T-cell (primary cell): Measurements from ENCODE around the gene RAB1B. TPM values are rescaled to one million over a fixed set of nuclear protein-coding genes. Genes with fewer than 3 reads are reported as not detected.
"Not testable (repeated sequence)": the region's sequence is repeated elsewhere in the genome, so short reads cannot be mapped to it uniquely, and the experiment has no call there.

Experiments
- ATAC-seq, 4 experiments: fragments of 200-7000 bp in 3 of 4; fragments of 150-1000 bp in 1 of 4; cut with Tn5 transposase; replicated peaks in 1 of 4; 1 replicate in 3 of 4; 2 replicates in 1 of 4; pipeline ENCODE4 v1.10.0; 2021; ENCODE audit warnings: moderate library complexity in 3 of 4, mild to moderate bottlenecking in 2 of 4, moderate number of reproducible peaks in 1 of 4
- CTCF ChIA-PET, 2 donors: fragments of 300-600 bp; sonication (Branson Sonifier 250); formaldehyde crosslinking; loops; one replicate each; lab custom pipeline; 2022; ENCODE audit warnings: antibody characterized with exemption in 2 of 2; lab: Charles Lee
- POLR2A ChIA-PET, 2 donors: fragments of 300-600 bp; sonication (Branson Sonifier 250); formaldehyde crosslinking; loops; one replicate each; lab custom pipeline; 2022; ENCODE audit warnings: antibody characterized with exemption in 2 of 2; lab: Charles Lee
- DNase-seq, 35 experiments: peaks; one replicate each; pipeline versions ENCODE4 v3.0.0 to v3.0.0-alpha.2; 2013 to 2023
- H3K27ac ChIP-seq: one replicate; pipeline ENCODE4 v1.5.1; 2013; ENCODE audit warnings: low read length
- H3K27me3 ChIP-seq, 2 experiments: replicated peaks in 1 of 2; 1 replicate in 1 of 2; 2 replicates in 1 of 2; pipeline versions ENCODE4 v1.6.1 to v1.7.0; 2013; ENCODE audit warnings: low read length in 1 of 2, mixed read lengths in 1 of 2; ENCODE audit not compliant: control insufficient read depth in 2 of 2, insufficient read depth in 2 of 2; ENCODE audit errors: extremely low read depth in 1 of 2
- H3K36me3 ChIP-seq, 2 donors: 1 replicate in 1 of 2; 2 replicates in 1 of 2; pipeline versions ENCODE4 v1.6.1 to v1.7.0; 2013; ENCODE audit warnings: low read length in 1 of 2; ENCODE audit not compliant: control insufficient read depth in 2 of 2, insufficient read depth in 1 of 2; ENCODE audit errors: extremely low read depth in 1 of 2
- H3K4me1 ChIP-seq, 2 experiments: 1 replicate in 1 of 2; 2 replicates in 1 of 2; pipeline versions ENCODE4 v1.6.1 to v1.7.0; 2013; ENCODE audit warnings: low read length in 2 of 2, mixed read lengths in 1 of 2; ENCODE audit not compliant: insufficient read depth in 2 of 2, control insufficient read depth in 1 of 2; ENCODE audit errors: extremely low read depth in 1 of 2
- H3K4me3 ChIP-seq, 2 donors: 1 replicate in 1 of 2; 2 replicates in 1 of 2; pipeline versions ENCODE4 v1.5.1 to v1.7.0; 2013; ENCODE audit warnings: mild to moderate bottlenecking in 2 of 2, low read length in 1 of 2, moderate library complexity in 1 of 2; ENCODE audit not compliant: control insufficient read depth in 1 of 2; ENCODE audit errors: extremely low read depth in 1 of 2
- H3K9me3 ChIP-seq: 2 replicates; pipeline ENCODE4 v1.7.0; 2013
- H3K27ac Mint-ChIP-seq, 2 donors: one replicate each; pipeline ENCODE4 v1.8.0; 2020 to 2021; ENCODE audit warnings: mild to moderate bottlenecking in 2 of 2, mixed read lengths in 2 of 2
- H3K27me3 Mint-ChIP-seq, 2 donors: one replicate each; pipeline ENCODE4 v1.8.0; 2021 to 2022; ENCODE audit warnings: mixed read lengths in 2 of 2
- H3K36me3 Mint-ChIP-seq: one replicate; pipeline ENCODE4 v1.8.0; 2021; ENCODE audit warnings: mixed read lengths
- H3K4me1 Mint-ChIP-seq, 3 donors: one replicate each; pipeline ENCODE4 v1.8.0; 2020 to 2022; ENCODE audit warnings: mixed read lengths in 3 of 3, mild to moderate bottlenecking in 1 of 3
- H3K4me3 Mint-ChIP-seq, 3 donors: one replicate each; pipeline ENCODE4 v1.8.0; 2020 to 2022; ENCODE audit warnings: mild to moderate bottlenecking in 3 of 3, mixed read lengths in 3 of 3, moderate library complexity in 3 of 3
- H3K9me3 Mint-ChIP-seq, 3 donors: one replicate each; pipeline ENCODE4 v1.8.0; 2020 to 2022; ENCODE audit warnings: mixed read lengths in 3 of 3
- WGBS: methylation state at CpG from one replicate; pipeline ENCODE4 v1.1.5; 2013; ENCODE audit warnings: missing lambda C conversion rate; ENCODE audit not compliant: insufficient coverage; 5-methylcytosine and 5-hydroxymethylcytosine counted together
- total RNA-seq, 35 experiments: library from RNA in 6 of 35; stranded (reverse) in 6 of 35; fragments of 120-200 nt in 1 of 35; gene quantifications; one replicate each; pipeline versions ENCODE4 v1.2.1 to v1.2.4 and lab custom pipeline; 2013 to 2026

The RAB1B gene
- total RNA-seq, 5 donors from 2014 or later (not counting 1 experiment from before 2014, with no cell fraction given) = 60.7 to 98.8 (median 95.2) TPM

GRCh38 chr11:66274219-66274618 lies 5.8 kb downstream of the RAB1B start:
- H3K27ac Mint-ChIP-seq = no peak overlapping the region
- no peaks in the 10 kb centered on the region for H3K27me3 Mint-ChIP-seq
- H3K36me3 ChIP-seq = peaks cover 27 to 44% of the 10 kb centered on the region in 2 donors
- no peak for ATAC-seq
- 85% methylated on average over 1 of the region's 1 CpG for WGBS
- POLR2A ChIA-PET = no interaction called here
- H3K4me1 Mint-ChIP-seq = peaks cover 39 to 52% (median 43%) of the 10 kb centered on the region in 3 donors
- CTCF ChIA-PET = no interaction called here
- peaks cover 0 to 5% of the 10 kb centered on the region in 2 experiments for H3K27me3 ChIP-seq
- no peak overlapping the region for H3K4me3 ChIP-seq
- no peaks in the 10 kb centered on the region for H3K9me3 Mint-ChIP-seq
- no peak overlapping the region for H3K4me3 Mint-ChIP-seq
- DNase-seq = no peak
- peaks cover 42% of the 10 kb centered on the region for H3K36me3 Mint-ChIP-seq
- no peak overlapping the region for H3K27ac ChIP-seq
- peaks cover 6 to 69% of the 10 kb centered on the region in 2 experiments for H3K4me1 ChIP-seq
- H3K9me3 ChIP-seq = no peaks in the 10 kb centered on the region

GRCh38 chr11:66275396-66275795 lies 7.0 kb downstream of the RAB1B start:
- H3K27me3 Mint-ChIP-seq = no peaks in the 10 kb centered on the region
- CTCF ChIA-PET = no interaction called here
- peaks cover 27 to 44% of the 10 kb centered on the region in 2 donors for H3K36me3 ChIP-seq

GRCh38 chr11:66275984-66276612 lies 7.7 kb downstream of the RAB1B start:
- peaks cover 27 to 41% of the 10 kb centered on the region in 2 donors for H3K36me3 ChIP-seq
- H3K4me3 ChIP-seq = no peak overlapping the region
- no peaks in the 10 kb centered on the region for H3K9me3 ChIP-seq
- Mint-ChIP-seq H3K9me3 (no peaks in the 10 kb centered on the region), H3K27me3 (no peaks in the 10 kb centered on the region), H3K4me1 (peaks cover 30 to 44% (median 32%) of the 10 kb centered on the region in 3 donors), H3K27ac (no peak overlapping the region), H3K4me3 (no peak overlapping the region), H3K36me3 (peaks cover 38% of the 10 kb centered on the region)
- H3K4me1 ChIP-seq = peaks cover 0 to 56% of the 10 kb centered on the region in 2 experiments
- DNase-seq (no peak), ATAC-seq (no peak)
- no peak overlapping the region for H3K27ac ChIP-seq
- ChIA-PET POLR2A (no interaction called here), CTCF (no interaction called here)
- 94% methylated on average over 8 of the region's 14 CpGs for WGBS
- H3K27me3 ChIP-seq = peaks cover 0 to 12% of the 10 kb centered on the region in 2 experiments

More at GRCh38 chr11:66275396-66275795, 7.0 kb downstream of the RAB1B start:
- 76% methylated on average over 7 of the region's 8 CpGs for WGBS
- H3K4me1 Mint-ChIP-seq = peaks cover 33 to 46% (median 35%) of the 10 kb centered on the region in 3 donors
- Histone ChIP-seq H3K27ac (no peak overlapping the region), H3K27me3 (peaks cover 0 to 12% of the 10 kb centered on the region in 2 experiments), H3K4me1 (peaks cover 0 to 62% of the 10 kb centered on the region in 2 experiments), H3K4me3 (no peak overlapping the region), H3K9me3 (no peaks in the 10 kb centered on the region)
- H3K36me3 Mint-ChIP-seq = peaks cover 42% of the 10 kb centered on the region
- ATAC-seq (no peak), DNase-seq (no peak)
- H3K27ac Mint-ChIP-seq = peak overlapping the region in 1 of 2 donors; percentile 60
- POLR2A ChIA-PET = no interaction called here
- H3K9me3 Mint-ChIP-seq = no peaks in the 10 kb centered on the region
- no peak overlapping the region for H3K4me3 Mint-ChIP-seq

- Histone ChIP-seq H3K36me3 (peaks cover 24 to 40% of the 10 kb centered on the region in 2 donors), H3K4me1 (peaks cover 0 to 56% of the 10 kb centered on the region in 2 experiments), H3K27me3 (peaks cover 0 to 12% of the 10 kb centered on the region in 2 experiments)
- H3K27me3 Mint-ChIP-seq, DNase-seq, H3K9me3 Mint-ChIP-seq, H3K27ac ChIP-seq, H3K9me3 ChIP-seq, ATAC-seq, CTCF ChIA-PET, POLR2A ChIA-PET, H3K4me3 ChIP-seq: not testable (repeated sequence)
- H3K36me3 Mint-ChIP-seq = peaks cover 37% of the 10 kb centered on the region
- WGBS = 93% methylated on average over 6 of the region's 13 CpGs
- peak overlapping the region in 1 of 3 donors; percentile 19 for H3K4me3 Mint-ChIP-seq
- H3K27ac Mint-ChIP-seq = peak overlapping the region in 1 of 2 donors; percentile 66
- peaks cover 36 to 48% (median 36%) of the 10 kb centered on the region in 3 donors for H3K4me1 Mint-ChIP-seq
Observed at GRCh38 chr11:66276619-66277018, 8.2 kb downstream of the RAB1B start.

GRCh38 chr11:66277064-66277463 lies 8.6 kb downstream of the RAB1B start:
- 92% methylated on average over 2 of the region's 4 CpGs for WGBS
- H3K9me3 ChIP-seq, ATAC-seq, H3K4me3 ChIP-seq, H3K27me3 Mint-ChIP-seq, DNase-seq, H3K27ac ChIP-seq, H3K9me3 Mint-ChIP-seq, POLR2A ChIA-PET, CTCF ChIA-PET: not testable (repeated sequence)
- H3K27me3 ChIP-seq = peaks cover 0 to 12% of the 10 kb centered on the region in 2 experiments
- Mint-ChIP-seq H3K4me3 (peak overlapping the region; percentile 17 to 28 (median 19)), H3K36me3 (peaks cover 32% of the 10 kb centered on the region), H3K27ac (peak overlapping the region; percentile 52 to 66), H3K4me1 (peaks cover 36 to 47% (median 40%) of the 10 kb centered on the region in 3 donors)
- H3K4me1 ChIP-seq = peaks cover 2 to 56% of the 10 kb centered on the region in 2 experiments
- H3K36me3 ChIP-seq = peaks cover 20 to 35% of the 10 kb centered on the region in 2 donors

- H3K27me3 ChIP-seq = peaks cover 0 to 12% of the 10 kb centered on the region in 2 experiments
- Mint-ChIP-seq H3K27me3 (no peaks in the 10 kb centered on the region), H3K9me3 (no peaks in the 10 kb centered on the region), H3K4me3 (peak within 1 kb of the TSS; percentile 17 to 73 (median 28)), H3K4me1 (peaks cover 38 to 47% (median 42%) of the 10 kb centered on the region in 3 donors), H3K36me3 (peaks cover 26% of the 10 kb centered on the region), H3K27ac (peak within 1 kb of the TSS; percentile 52 to 66)
- CTCF ChIA-PET = no interaction called here
- no peaks in the 10 kb centered on the region for H3K9me3 ChIP-seq
- peak within 1 kb of the TSS; percentile 34 for H3K27ac ChIP-seq
- peak within 1 kb of the TSS; percentile 5 to 19 for H3K4me3 ChIP-seq
- POLR2A ChIA-PET = no interaction called here
- ATAC-seq = peak; percentile 42 to 56 (median 55)
- H3K36me3 ChIP-seq = peaks cover 17 to 29% of the 10 kb centered on the region in 2 donors
- whole genome bisulfite sequencing = 7% methylated on average over 84 of the region's 84 CpGs
- DNase-seq = peak in 20 of 35 experiments; percentile 17 to 73 (median 36)
- H3K4me1 ChIP-seq = peaks cover 2 to 56% of the 10 kb centered on the region in 2 experiments
Observed at GRCh38 chr11:66277471-66278362, 9.3 kb downstream of the RAB1B start, which contains the start of gene CNIH2. Gene CNIH2, plus strand, starts transcription at chr11:66278175. Its CDS starts 282 bp downstream, at chr11:66278457.
